HUES48 (cell line): ENCODE results near the gene SFI1.

Source experiments
- H3K27ac ChIP-seq: one replicate; pipeline ENCODE4 v1.7.0; 2013; ENCODE audit warnings: low read depth, low read length, inconsistent platforms
- H3K27me3 ChIP-seq: 2 replicates; pipeline ENCODE4 v1.6.1; 2013; ENCODE audit warnings: mild to moderate bottlenecking, low read length; ENCODE audit not compliant: control insufficient read depth, insufficient read depth
- H3K36me3 ChIP-seq: 2 replicates; pipeline ENCODE4 v1.6.1; 2013; ENCODE audit warnings: low read length; ENCODE audit not compliant: control insufficient read depth, insufficient read depth
- H3K4me1 ChIP-seq: 2 replicates; pipeline ENCODE4 v1.6.1; 2013; ENCODE audit warnings: mild to moderate bottlenecking, low read length; ENCODE audit not compliant: control insufficient read depth, insufficient read depth
- H3K4me3 ChIP-seq: 2 replicates; pipeline ENCODE4 v1.5.1; 2013; ENCODE audit warnings: mild to moderate bottlenecking, low read depth, low read length
- H3K9ac ChIP-seq: 2 replicates; pipeline ENCODE4 v1.6.1; 2013; ENCODE audit warnings: mild to moderate bottlenecking, low read depth, low read length, moderate library complexity
- H3K9me3 ChIP-seq: 2 replicates; pipeline ENCODE4 v1.6.1; 2013; ENCODE audit warnings: low read length; ENCODE audit not compliant: control insufficient read depth, insufficient read depth

Gene SFI1

GRCh38 chr22:31612891-31613285, 116.6 kb downstream of the SFI1 start:
- no peak overlapping the region for H3K4me3 ChIP-seq
- H3K27me3 ChIP-seq: no peaks in the 10 kb centered on the region
- H3K9me3 ChIP-seq: no peaks in the 10 kb centered on the region
- H3K9ac ChIP-seq: no peak overlapping the region
- no peaks in the 10 kb centered on the region for H3K4me1 ChIP-seq
- H3K36me3 ChIP-seq: no peaks in the 10 kb centered on the region; the same call in 1 of the 2 replicates
- H3K27ac ChIP-seq: no peak overlapping the region

- H3K4me1 ChIP-seq: no peaks in the 10 kb centered on the region
- H3K36me3 ChIP-seq: peaks cover 4% of the 10 kb centered on the region
- H3K9ac ChIP-seq: no peak overlapping the region
- H3K9me3 ChIP-seq: no peaks in the 10 kb centered on the region
- no peak overlapping the region for H3K27ac ChIP-seq
- H3K4me3 ChIP-seq: no peak overlapping the region
- no peaks in the 10 kb centered on the region for H3K27me3 ChIP-seq
Observed at GRCh38 chr22:31613286-31613903, 117.1 kb downstream of the SFI1 start.

DNA sequence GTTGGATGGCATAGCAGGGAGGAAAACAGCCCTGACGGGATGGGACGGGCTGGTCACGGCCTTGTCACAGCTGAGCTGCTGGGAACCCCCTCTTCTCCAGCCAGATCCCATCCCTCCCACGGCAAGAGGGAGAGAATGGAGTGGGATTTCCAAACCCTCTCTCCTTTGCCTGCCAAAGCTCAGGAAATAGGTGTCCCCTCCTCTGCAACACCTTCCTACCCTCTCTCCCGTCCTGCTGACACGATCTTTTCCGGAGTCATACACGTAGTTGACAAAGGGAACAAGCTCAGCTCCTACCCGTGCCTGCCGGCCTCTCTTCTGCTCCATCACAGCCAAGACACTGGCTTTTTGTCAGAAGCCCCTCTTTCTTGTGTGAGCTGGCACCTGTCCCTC, 117.6 kb downstream of the SFI1 start:
- no peak overlapping the region for H3K4me3 ChIP-seq
- no peaks in the 10 kb centered on the region for H3K27me3 ChIP-seq
- no peak overlapping the region for H3K9ac ChIP-seq
- peaks cover 9% of the 10 kb centered on the region for H3K36me3 ChIP-seq
- H3K27ac ChIP-seq: no peak overlapping the region
- H3K9me3 ChIP-seq: no peaks in the 10 kb centered on the region
- H3K4me1 ChIP-seq: no peaks in the 10 kb centered on the region

DNA sequence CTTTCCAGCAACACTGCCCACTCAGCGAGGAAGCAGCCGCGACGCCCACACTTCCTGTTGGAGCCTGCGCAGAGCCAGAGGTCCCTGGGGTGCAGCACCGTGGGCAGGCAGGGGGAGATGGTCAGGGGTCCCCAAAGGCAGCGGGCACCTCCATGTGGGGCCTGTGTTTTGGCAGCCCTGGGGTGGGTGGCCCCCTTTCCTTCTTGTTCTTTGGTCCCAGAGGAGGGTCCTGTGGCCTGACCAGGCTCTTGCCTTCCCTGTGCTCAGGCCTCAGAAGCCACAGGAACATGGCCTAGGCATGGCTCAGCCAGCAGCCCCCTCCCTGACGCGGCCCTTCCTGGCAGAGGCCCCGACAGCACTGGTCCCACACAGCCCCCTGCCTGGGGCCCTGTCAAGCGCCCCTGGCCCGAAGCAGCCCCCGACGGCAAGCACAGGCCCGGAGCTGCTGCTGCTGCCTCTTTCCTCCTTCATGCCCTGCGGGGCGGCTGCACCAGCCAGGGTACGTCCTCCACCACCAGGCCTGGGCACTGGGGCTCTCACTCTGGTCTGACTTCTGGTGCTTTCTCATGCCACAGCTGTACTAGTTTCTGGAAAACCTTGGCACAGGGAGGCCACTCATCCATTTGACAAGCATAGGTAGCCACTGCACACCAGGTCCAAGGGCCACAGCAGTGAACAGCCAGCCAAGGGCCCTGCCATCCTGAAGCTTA, 118.6 kb downstream of the SFI1 start:
- Histone ChIP-seq H3K4me3 (no peak overlapping the region), H3K9ac (no peak overlapping the region), H3K27me3 (no peaks in the 10 kb centered on the region), H3K27ac (no peak overlapping the region), H3K36me3 (peaks cover 19% of the 10 kb centered on the region), H3K4me1 (no peaks in the 10 kb centered on the region), H3K9me3 (no peaks in the 10 kb centered on the region)

DNA sequence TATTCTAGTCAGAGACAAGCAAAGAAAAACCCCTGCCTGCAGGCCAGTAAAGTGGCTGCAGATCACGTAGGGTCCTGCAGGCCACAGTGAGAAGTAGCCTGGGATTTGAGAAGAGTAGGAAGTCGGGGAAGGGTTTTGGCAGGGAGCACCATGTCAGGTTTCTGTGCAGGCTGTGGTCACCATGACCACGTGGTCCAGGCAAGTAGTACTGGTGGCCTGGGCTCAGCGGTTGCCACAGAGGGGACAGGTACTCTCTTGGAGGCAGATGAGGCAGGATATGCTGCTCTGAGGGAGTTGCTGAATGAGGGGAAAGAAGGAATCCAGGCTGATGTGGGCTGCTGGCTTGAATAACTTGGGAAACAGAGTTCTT, 119.1 kb downstream of the SFI1 start:
- Histone ChIP-seq H3K4me3 (no peak overlapping the region), H3K27ac (no peak overlapping the region), H3K36me3 (peaks cover 25% of the 10 kb centered on the region), H3K4me1 (no peaks in the 10 kb centered on the region), H3K9me3 (no peaks in the 10 kb centered on the region), H3K9ac (no peak overlapping the region), H3K27me3 (no peaks in the 10 kb centered on the region)

- Histone ChIP-seq H3K27me3 (no peaks in the 10 kb centered on the region), H3K9me3 (no peaks in the 10 kb centered on the region), H3K9ac (no peak overlapping the region), H3K27ac (no peak overlapping the region), H3K4me3 (no peak overlapping the region), H3K36me3 (peaks cover 29% of the 10 kb centered on the region), H3K4me1 (no peaks in the 10 kb centered on the region)
Observed at GRCh38 chr22:31615940-31616314, 119.6 kb downstream of the SFI1 start.

GRCh38 chr22:31616315-31616980, 120.1 kb downstream of the SFI1 start:
- Histone ChIP-seq H3K27ac (no peak overlapping the region), H3K4me1 (no peaks in the 10 kb centered on the region), H3K9ac (no peak overlapping the region), H3K9me3 (no peaks in the 10 kb centered on the region), H3K36me3 (peaks cover 34% of the 10 kb centered on the region), H3K4me3 (no peak overlapping the region), H3K27me3 (no peaks in the 10 kb centered on the region)

- Histone ChIP-seq H3K4me1 (no peaks in the 10 kb centered on the region), H3K36me3 (peaks cover 44% of the 10 kb centered on the region), H3K27me3 (no peaks in the 10 kb centered on the region), H3K9ac (no peak overlapping the region), H3K4me3 (no peak overlapping the region), H3K9me3 (no peaks in the 10 kb centered on the region), H3K27ac (no peak overlapping the region)
Observed at GRCh38 chr22:31618057-31618456, 121.7 kb downstream of the SFI1 start.

DNA sequence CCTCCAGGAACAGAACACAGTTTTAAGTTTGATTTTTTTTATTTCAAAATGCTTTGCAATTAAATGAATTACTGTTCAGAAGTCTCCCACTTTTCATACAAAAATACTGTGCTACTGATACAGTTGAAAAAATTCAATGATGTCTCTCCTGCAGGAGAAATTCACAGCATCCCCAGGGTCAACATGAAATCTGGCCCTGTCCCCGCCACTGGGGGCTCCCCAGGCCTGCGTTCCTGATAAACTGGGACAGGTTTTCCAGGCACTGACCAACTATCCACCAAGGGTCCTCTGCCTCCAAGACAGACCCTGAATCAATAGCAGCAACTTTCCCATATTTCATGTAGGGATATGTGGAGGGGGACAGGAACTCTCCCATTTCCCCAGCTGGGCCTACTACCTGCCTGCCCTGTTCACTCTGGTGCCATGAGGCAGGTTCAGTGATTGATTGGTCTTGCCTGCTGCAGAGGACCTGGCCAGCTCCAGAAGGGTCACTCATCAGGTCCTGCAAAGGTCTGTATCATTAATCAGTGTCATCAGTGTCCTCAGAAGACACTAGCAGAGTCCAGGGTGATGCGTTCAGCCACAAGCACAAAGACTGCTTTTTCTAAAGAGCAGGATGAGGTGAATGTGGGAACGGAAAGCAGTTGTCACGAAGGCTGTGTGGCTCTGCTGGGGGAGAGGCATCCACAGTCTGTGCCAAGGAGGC, 122.3 kb downstream of the SFI1 start:
- H3K4me3 ChIP-seq: no peak overlapping the region
- H3K4me1 ChIP-seq: no peaks in the 10 kb centered on the region
- no peak overlapping the region for H3K9ac ChIP-seq
- no peaks in the 10 kb centered on the region for H3K27me3 ChIP-seq
- no peaks in the 10 kb centered on the region for H3K9me3 ChIP-seq
- H3K27ac ChIP-seq: no peak overlapping the region
- H3K36me3 ChIP-seq: peaks cover 44% of the 10 kb centered on the region

DNA sequence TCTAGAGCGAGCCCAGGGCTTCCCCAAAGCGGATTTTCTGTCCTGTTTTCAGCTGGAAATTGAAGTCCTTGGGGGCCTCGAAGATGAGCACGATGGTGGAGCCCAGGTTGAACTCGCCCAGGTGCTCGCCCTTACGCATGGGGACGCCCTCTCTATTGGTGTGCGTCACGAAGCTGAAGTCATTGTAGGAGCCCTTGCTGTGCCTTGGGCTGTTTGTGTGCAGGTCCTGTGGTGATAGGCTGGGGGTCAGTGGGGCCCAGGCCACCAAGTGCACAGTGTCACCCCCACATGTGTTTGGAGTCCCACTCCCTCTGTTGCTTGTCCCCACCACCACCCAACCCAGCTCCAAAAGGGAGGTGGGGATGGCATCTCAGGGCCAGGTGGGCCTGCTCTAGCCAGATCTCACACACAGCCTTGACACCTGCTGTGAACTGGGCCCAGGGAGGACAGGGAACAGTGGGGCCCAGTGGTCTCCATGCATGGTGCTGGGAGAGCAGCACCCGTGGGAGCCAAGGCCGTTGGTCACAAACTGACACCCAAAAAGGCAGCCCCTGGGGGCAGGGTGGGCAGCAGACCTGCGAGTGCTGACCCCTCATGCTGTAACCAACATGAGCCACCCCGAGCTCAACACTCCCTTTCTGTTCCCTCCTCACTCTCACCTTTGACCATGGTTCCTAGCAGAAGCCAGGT, 123.4 kb downstream of the SFI1 start:
- H3K4me3 ChIP-seq: no peak overlapping the region
- H3K9ac ChIP-seq: no peak overlapping the region
- H3K27ac ChIP-seq: no peak overlapping the region
- H3K4me1 ChIP-seq: peaks cover 5% of the 10 kb centered on the region
- H3K36me3 ChIP-seq: peaks cover 44% of the 10 kb centered on the region
- H3K27me3 ChIP-seq: no peaks in the 10 kb centered on the region
- no peaks in the 10 kb centered on the region for H3K9me3 ChIP-seq
